Astrocyte (in vitro differentiated cells and primary cell): ENCODE measurements around the gene TMEM17. TPM values are rescaled to one million over a fixed set of nuclear protein-coding genes. Genes with fewer than 3 reads are reported as not detected.
A peak's percentile ranks its signal among the peaks of the same experiment; 100 is the strongest.

Source experiments
- DNase-seq: peaks from one replicate; pipeline ENCODE4 v3.0.0-alpha.2; 2010; ENCODE audit warnings: low read depth
- FAIRE-seq: peaks from 2 replicates; lab custom pipeline; 2011; peaks lifted over from hg19 to GRCh38; lab: Jason Lieb, UNC
- H2AFZ ChIP-seq: 2 replicates; pipeline ENCODE4 v1.6.0; 2012; ENCODE audit warnings: low read depth, low read length, inconsistent platforms
- H3K27ac ChIP-seq: 2 replicates; pipeline ENCODE4 v1.5.1; 2011; ENCODE audit warnings: low read depth, low read length, inconsistent platforms
- H3K27me3 ChIP-seq: 2 replicates; pipeline ENCODE4 v1.6.0; 2011; ENCODE audit warnings: low read length, inconsistent platforms; ENCODE audit not compliant: insufficient read depth
- H3K36me3 ChIP-seq: 2 replicates; pipeline ENCODE4 v1.5.1; 2011; ENCODE audit warnings: low read length, inconsistent platforms; ENCODE audit not compliant: insufficient read depth
- H3K4me1 ChIP-seq: 2 replicates; pipeline ENCODE4 v1.5.1; 2011; ENCODE audit warnings: low read length, inconsistent platforms; ENCODE audit not compliant: insufficient read depth
- H3K4me2 ChIP-seq: 2 replicates; pipeline ENCODE4 v1.6.0; 2012; ENCODE audit warnings: low read length, inconsistent platforms
- H3K4me3 ChIP-seq: 2 replicates; pipeline ENCODE4 v1.5.1; 2011; ENCODE audit warnings: low read depth, mild to moderate bottlenecking, low read length, inconsistent platforms; ENCODE audit not compliant: insufficient read depth
- H3K79me2 ChIP-seq: 2 replicates; pipeline ENCODE4 v1.6.0; 2012; ENCODE audit warnings: mild to moderate bottlenecking, low read length, inconsistent platforms; ENCODE audit not compliant: insufficient read depth
- H3K9ac ChIP-seq: 2 replicates; pipeline ENCODE4 v1.6.0; 2012; ENCODE audit warnings: mild to moderate bottlenecking, low read length, inconsistent platforms
- H3K9me3 ChIP-seq: 2 replicates; pipeline ENCODE4 v1.5.1; 2012; ENCODE audit warnings: low read depth, mild to moderate bottlenecking, low read length, inconsistent platforms; ENCODE audit not compliant: insufficient read depth
- H4K20me1 ChIP-seq: 2 replicates; pipeline ENCODE4 v1.6.0; 2012; ENCODE audit warnings: low read length, inconsistent platforms; ENCODE audit not compliant: insufficient read depth
- H3K27ac Mint-ChIP-seq: one replicate; pipeline ENCODE4 v1.8.0; 2021; ENCODE audit warnings: mild to moderate bottlenecking, mixed read lengths; ENCODE audit not compliant: unreplicated experiment
- H3K27me3 Mint-ChIP-seq: one replicate; pipeline ENCODE4 v1.8.0; 2021; ENCODE audit warnings: low read depth, mixed read lengths; ENCODE audit not compliant: unreplicated experiment
- H3K36me3 Mint-ChIP-seq: one replicate; pipeline ENCODE4 v1.8.0; 2021; ENCODE audit warnings: low read depth, mixed read lengths; ENCODE audit not compliant: unreplicated experiment
- H3K4me1 Mint-ChIP-seq: one replicate; pipeline ENCODE4 v1.8.0; 2021; ENCODE audit warnings: low read depth, mixed read lengths; ENCODE audit not compliant: unreplicated experiment
- H3K4me3 Mint-ChIP-seq: one replicate; pipeline ENCODE4 v1.8.0; 2021; ENCODE audit warnings: mild to moderate bottlenecking, moderate library complexity, mixed read lengths; ENCODE audit not compliant: unreplicated experiment
- H3K9me3 Mint-ChIP-seq: one replicate; pipeline ENCODE4 v1.8.0; 2021; ENCODE audit warnings: mild to moderate bottlenecking, mixed read lengths; ENCODE audit not compliant: unreplicated experiment
- CTCF ChIP-seq: IDR thresholded peaks from 2 replicates; pipeline ENCODE4 v1.5.1; 2011; ENCODE audit warnings: low read depth, mild to moderate bottlenecking, inconsistent platforms, low read length, moderate library complexity; ENCODE audit not compliant: insufficient read depth
- EZH2 ChIP-seq: IDR thresholded peaks from 2 replicates; pipeline ENCODE4 v1.6.1; 2012; ENCODE audit warnings: mild to moderate bottlenecking, low read length, inconsistent platforms; ENCODE audit not compliant: insufficient read depth
- total RNA-seq: library from RNA; stranded (reverse); gene quantifications from 2 replicates; pipeline ENCODE4 v1.2.1, GENCODE V29; 2021

TMEM17 gene
- total RNA-seq, 1 donor from 2014 or later: 2.7 TPM

DNA sequence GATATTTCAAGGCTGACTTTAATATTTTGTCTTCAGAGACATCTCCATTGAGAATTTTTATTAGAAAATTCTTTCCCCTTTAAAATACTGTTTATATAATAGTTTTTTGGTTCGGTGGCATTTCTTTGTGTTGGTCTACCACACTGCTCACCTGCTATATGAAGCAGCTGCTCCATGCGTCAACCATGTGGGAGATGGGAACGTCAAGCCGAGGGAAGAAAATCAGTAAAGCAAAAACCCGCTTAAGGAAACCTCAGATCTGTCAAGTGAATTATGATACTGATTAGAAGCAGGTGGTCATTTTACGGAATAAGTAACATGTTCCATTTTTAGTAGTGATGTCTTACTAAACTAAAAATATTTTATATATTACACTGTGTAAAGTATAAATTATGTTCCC is 5.6 kb upstream of the TMEM17 start:
- H3K4me2 ChIP-seq: no peak overlapping the region
- no peaks in the 10 kb centered on the region for H3K79me2 ChIP-seq
- Mint-ChIP-seq H3K27me3 (no peaks in the 10 kb centered on the region), H3K4me3 (no peak overlapping the region), H3K9me3 (no peaks in the 10 kb centered on the region), H3K4me1 (peaks cover 2% of the 10 kb centered on the region), H3K36me3 (no peaks in the 10 kb centered on the region), H3K27ac (no peak overlapping the region)
- FAIRE-seq (no peak), DNase-seq (no peak)
- H3K9me3 ChIP-seq: no peaks in the 10 kb centered on the region
- no peaks in the 10 kb centered on the region for H4K20me1 ChIP-seq
- H3K9ac ChIP-seq: no peak overlapping the region
- no peaks in the 10 kb centered on the region for H3K27me3 ChIP-seq
- no peak overlapping the region for H3K27ac ChIP-seq
- TF ChIP-seq CTCF: no peak
- no peak overlapping the region for H2AFZ ChIP-seq
- no peaks in the 10 kb centered on the region for H3K36me3 ChIP-seq
- no peak overlapping the region for H3K4me3 ChIP-seq
- peaks cover under 1% of the 10 kb centered on the region for H3K4me1 ChIP-seq

- Histone ChIP-seq H3K27ac (peak overlapping the region; percentile 80), H3K4me2 (peak overlapping the region; percentile 90), H3K79me2 (no peaks in the 10 kb centered on the region), H3K9ac (peak overlapping the region; percentile 94), H3K4me1 (peaks cover 9% of the 10 kb centered on the region), H2AFZ (peak overlapping the region; percentile 94), H3K36me3 (no peaks in the 10 kb centered on the region), H3K9me3 (no peaks in the 10 kb centered on the region), H4K20me1 (no peaks in the 10 kb centered on the region), H3K4me3 (peak overlapping the region; percentile 78), H3K27me3 (no peaks in the 10 kb centered on the region)
- H3K4me3 Mint-ChIP-seq: peak overlapping the region; percentile 95
- peaks cover 17% of the 10 kb centered on the region for H3K4me1 Mint-ChIP-seq
- DNase-seq (no peak), FAIRE-seq (no peak)
- peak overlapping the region; percentile 29 for H3K27ac Mint-ChIP-seq
- TF ChIP-seq CTCF (no peak), EZH2 (no peak)
- H3K27me3 Mint-ChIP-seq: no peaks in the 10 kb centered on the region
- H3K9me3 Mint-ChIP-seq: no peaks in the 10 kb centered on the region
- H3K36me3 Mint-ChIP-seq: no peaks in the 10 kb centered on the region
Observed at GRCh38 chr2:62506421-62506750, 391 bp upstream of the TMEM17 start.

GRCh38 chr2:62505109-62505749 is 766 bp downstream of the TMEM17 start:
- peak; percentile 23 for FAIRE-seq
- Histone ChIP-seq H3K9ac (peak overlapping the region; percentile 94), H2AFZ (peak overlapping the region; percentile 94)

More at GRCh38 chr2:62505109-62505749, 766 bp downstream of the TMEM17 start:
- H3K4me2 ChIP-seq: peak overlapping the region; percentile 90
- H3K36me3 Mint-ChIP-seq: no peaks in the 10 kb centered on the region
- H3K9me3 ChIP-seq: no peaks in the 10 kb centered on the region
- no peaks in the 10 kb centered on the region for H3K27me3 ChIP-seq
- DNase-seq: no peak
- peaks cover 17% of the 10 kb centered on the region for H3K4me1 Mint-ChIP-seq
- H3K27ac ChIP-seq: peak overlapping the region; percentile 80
- no peaks in the 10 kb centered on the region for H3K27me3 Mint-ChIP-seq
- H3K4me3 Mint-ChIP-seq: peak overlapping the region; percentile 95
- H3K4me1 ChIP-seq: peaks cover 9% of the 10 kb centered on the region
- no peak for TF ChIP-seq CTCF
- TF ChIP-seq EZH2: no peak
- no peaks in the 10 kb centered on the region for H3K9me3 Mint-ChIP-seq
- no peaks in the 10 kb centered on the region for H4K20me1 ChIP-seq
- H3K4me3 ChIP-seq: peak overlapping the region; percentile 78
- H3K27ac Mint-ChIP-seq: peak overlapping the region; percentile 41
- H3K36me3 ChIP-seq: no peaks in the 10 kb centered on the region
- no peaks in the 10 kb centered on the region for H3K79me2 ChIP-seq
